ENCODE measurements around the gene TPCN1.

- no peak for TF ChIP-seq CTCF (IDR thresholded peaks at IDR 0.05; ENCODE audit: insufficient read depth, low read length, poor library complexity, severe bottlenecking)
- TF ChIP-seq EZH2phosphoT487 (conservative IDR thresholded peaks at IDR 0.05; ENCODE audit: low read length), result no peak
Observed at GRCh38 chr12:113186666-113187325, 34.5 kb upstream of the TPCN1 start.
